NOMO-1 treated with dmso at 0.1 percent for 144 hours (cell line): ENCODE measurements around the gene FKBP9.
"Not testable (repeated sequence)": the region's sequence is repeated elsewhere in the genome, so short reads cannot be mapped to it uniquely, and the experiment has no call there.

Experiments used
- DNase-seq: peaks from one replicate; lab custom pipeline; 2025; ENCODE audit not compliant: unreplicated experiment; lab: John Stamatoyannopoulos, UW

The FKBP9 gene

DNA sequence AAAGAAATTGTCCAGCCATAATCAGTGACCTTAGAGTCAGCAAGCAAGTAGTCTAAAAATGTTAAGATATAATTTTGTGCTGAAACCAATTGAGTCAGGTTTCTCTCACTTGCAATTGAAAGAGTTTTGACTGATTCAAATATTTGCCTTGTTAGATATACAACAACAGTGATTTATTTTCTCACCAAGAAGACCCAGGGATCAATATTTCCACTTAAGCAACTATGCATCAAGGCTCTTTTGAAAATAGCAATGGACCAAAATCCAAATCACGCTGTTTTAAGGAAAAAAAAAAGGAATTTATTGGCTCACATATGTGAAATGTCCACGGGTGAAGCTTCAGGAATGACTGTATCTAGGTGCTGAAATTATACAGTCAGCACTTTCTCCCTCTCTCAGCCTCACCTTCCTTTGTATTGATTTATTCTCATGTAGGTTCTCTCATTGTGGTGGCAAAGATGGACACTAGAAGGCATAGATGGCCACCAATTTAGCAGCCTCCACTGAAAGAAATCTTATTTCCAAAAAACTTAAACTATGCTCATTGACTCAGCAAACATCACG, 9.7 kb upstream of the FKBP9 start:
- no peak for DNase-seq

DNA sequence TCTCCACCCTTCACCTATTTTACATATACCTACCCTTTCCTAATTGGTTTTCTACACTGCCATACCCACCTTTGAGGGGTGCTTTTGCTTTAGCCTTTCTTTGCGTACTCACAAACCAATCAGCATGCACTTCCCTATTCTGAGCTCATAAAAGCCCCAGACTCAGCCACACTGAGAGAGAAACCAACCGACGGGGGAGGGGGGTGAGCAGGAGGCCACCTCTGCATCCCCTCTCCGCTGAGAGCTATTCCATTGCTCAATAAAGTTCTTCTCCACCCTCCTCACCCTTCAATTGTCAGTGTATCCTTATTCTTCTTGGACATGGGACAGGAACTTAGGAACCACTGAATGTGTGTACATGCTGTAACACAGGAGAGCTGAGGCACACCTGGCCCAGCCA, 9.0 kb upstream of the FKBP9 start:
- no peak for DNase-seq

DNA sequence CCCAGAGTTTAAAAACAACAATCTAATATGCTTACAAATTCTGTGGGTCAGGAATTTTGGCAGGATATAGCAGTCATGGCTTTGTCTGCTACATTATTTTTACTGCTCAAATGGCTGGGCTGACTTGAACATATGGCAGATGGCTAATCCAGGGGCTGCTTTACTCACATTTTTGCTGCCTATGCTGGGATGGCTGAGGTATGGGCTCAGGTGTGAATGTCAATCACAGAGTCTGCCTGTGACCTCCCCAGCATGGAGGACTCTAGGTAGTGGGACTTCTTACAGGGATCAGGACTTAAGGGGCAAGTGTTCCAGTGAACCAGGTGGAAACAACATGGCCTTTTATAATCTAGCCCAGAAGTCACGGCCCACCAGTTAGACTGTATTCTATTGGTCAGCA, 4.4 kb upstream of the FKBP9 start:
- DNase-seq = no peak

DNA sequence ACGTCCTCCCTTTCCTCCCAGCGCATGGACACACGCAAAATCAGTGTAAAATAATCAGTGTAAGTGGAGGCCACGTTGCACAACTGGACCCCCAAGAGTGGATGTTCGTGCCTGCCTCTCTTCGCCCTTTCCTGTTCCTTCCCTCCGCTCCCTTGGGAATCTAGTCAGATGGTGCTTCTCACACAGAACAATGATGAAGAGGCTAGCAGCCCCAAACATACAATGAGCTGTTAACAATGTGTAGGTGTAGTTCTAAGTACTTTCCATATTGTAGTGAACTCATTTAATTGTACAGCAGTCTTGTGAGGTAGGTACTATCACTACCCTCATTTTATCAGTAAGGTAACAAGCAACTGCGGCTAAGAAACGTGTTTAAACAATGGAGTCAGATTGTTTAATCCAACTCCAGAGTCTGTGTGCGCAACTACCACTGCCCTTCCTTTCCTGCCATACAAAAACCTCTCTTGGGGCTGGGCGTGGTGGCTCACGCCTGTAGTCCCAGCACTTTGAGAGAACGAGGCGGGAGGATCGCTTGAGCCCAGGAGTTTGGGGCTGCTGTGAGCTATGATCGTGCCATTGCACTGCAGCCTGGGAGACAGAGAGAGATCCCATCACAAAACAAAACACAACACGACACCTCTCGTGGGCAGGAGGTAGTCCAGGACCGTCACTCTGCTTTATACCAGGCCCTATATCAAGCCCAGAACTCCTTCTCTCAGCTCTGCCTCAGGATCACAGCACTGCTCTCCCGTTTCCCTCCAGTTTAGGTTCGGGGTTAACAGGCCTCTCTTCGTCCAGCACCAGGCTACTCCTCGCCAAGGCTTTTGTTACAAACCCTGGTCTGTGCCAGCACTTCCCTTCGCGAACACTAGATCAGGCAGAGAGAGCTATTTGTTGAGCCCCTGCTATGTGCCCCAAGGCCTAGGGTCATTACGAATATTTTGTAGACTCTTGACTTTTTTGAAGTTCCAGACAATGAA, 1.1 kb downstream of the FKBP9 start:
- no peak for DNase-seq

DNA sequence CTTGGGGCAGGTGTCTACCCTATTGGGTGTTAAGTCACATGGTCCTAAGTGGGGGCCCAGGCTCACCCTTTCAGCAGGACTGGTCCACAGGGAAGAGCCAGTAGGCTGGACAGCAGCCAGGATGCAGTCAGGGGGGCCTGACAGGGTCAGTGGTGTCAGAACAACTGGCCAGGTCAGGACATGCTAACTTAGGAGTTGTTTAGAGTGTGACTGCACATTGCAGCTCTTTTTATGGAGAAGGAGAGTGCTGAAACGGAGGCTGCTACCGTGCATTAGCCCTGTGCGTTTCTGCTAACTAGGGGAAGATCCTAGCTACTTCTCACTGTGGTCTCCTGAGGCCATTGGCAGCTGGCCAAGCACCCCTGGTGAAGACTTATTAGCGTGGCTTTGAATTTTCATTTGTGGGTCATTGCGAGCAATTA, 6.7 kb downstream of the FKBP9 start:
- not testable (repeated sequence) for DNase-seq

DNA sequence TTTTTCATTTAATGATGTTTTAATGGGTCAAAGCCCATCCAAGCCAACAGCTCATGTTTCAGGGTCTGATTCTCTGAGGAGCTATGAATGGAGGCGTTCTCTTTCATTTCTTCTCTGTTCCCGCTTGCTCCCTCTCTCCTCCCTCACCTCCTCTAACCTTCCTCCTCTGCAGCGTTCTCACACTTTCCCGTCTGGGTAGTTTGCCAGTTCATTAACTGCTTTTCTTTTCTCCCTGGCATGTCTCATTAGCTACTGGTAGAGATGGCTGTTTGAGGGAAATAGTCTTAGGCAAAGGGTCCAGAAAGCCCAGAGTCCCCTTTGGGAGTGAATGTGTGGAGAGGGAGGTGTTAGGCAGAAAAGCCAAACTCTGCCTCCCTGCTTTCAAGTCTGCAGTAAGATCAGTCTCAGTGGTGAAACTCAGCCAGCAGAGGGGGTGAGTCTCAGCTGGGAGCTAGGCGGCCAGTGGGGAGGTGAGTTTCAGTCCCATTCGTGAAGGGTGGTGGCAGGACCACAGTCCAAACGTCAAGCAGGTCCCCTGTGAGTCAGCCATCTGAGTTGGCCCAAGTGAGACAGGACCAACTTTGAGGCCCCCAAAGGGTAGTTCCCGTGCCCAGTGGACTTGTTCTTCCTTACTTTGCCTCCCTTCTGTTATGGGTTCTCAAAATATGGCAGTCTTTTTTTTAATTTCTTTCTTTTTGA, 7.4 kb downstream of the FKBP9 start:
- not testable (repeated sequence) for DNase-seq

DNA sequence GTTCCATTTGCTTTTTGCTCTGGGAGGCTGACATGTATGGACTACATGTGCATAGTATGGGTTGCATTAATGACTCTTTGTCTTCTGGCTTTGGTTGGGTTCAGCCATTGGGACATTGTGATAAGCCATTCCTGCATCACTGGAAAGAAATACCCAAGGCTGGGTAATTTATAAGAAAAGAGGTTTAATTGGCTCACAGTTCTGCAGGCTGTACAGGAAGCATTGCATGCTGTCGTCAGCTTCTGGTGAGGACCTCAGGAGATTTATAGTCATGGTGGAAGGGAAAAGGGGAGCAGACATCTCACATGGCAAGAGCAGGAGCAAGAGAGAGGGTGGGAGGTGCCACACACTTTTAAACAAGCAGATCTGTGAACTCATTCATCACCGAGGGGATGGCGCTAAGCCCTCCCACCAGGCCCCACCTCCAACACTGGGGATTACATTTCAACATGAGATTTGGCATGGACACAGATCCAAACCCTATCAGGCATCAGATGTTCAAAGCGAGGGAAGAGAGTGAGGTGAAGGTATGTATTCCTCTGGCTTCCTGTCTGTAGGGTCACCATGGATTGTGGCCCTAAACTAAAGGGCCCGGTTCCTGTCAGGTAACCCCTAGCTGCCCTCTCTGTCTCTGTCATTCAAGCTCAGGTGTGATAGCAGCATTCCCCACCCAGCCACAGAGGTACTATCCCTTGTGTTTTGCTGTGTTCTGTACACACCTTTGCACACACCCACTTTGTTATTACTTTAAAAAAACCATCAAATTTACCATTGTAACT, 9.4 kb downstream of the FKBP9 start:
- DNase-seq = not testable (repeated sequence)

DNA sequence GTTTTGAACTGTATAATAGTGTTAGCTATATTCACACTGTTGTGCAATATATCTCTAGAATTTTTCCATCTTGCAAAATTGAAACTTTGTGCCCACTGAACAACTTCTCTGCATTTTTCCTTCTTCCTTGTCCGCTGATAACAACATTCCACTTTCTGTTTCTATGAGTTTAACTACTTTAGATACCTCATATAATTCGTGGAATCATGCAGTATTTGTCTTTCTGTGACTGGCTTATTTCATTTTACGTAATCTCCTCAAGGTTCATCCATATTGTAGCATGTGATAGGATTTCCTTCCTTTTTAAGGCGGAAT, 10.0 kb downstream of the FKBP9 start:
- not testable (repeated sequence) for DNase-seq

DNA sequence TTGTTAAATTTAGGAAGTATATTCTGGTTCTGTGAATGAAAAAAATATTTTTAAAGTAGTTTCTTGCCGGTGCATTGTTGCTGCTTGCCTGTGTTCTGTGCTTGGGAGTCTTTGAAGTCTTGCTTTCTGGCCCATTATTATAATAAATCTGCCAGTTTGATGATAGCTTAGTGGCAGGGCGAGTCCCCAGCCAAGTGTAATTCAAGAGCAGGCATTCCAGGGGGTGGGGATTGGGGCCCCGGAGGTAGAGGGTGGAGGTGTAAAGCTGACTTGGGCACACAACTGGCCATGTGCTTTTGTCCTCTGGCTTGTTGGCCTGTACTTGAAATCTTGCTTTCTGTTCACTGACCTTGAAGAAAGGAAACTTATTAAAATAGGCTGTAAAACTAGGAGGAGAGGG, 14.7 kb downstream of the FKBP9 start:
- not testable (repeated sequence) for DNase-seq

DNA sequence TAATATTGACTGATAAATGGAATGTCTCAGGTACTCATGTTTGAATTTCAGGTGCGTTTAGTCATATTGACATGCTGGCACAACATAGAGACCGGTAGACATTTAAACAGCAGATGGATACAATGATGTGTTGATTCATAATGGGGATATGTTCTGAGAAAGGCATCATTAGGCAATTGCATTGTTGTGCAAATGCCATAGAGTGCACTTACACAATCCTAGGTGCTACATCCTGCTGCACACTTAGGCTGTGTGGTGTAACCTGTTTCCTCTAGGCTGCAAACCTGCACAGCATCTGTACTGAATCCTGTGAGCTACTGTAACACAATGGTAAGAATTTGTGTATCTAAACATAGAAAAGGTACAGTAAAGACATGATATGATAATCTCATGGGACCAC, 19.9 kb downstream of the FKBP9 start:
- not testable (repeated sequence) for DNase-seq

DNA sequence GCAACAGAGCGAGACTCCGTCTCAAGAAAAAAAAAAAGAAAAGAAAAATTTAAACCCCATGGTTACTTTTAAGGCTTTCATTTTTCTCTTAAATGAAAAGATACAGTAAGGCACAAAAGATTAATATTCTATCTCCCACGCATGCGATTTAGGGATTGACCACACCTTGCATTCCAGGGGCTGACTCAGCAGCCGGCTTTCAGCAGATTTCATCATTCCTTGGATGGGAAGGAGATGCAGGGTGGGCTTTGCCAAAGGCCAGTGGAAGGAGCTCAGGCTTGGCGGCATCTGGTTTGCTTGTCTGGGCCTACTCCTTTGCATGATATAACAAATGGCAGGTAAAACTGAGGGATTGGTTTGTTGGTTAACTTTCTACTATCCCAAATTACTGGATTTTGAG, 22.0 kb downstream of the FKBP9 start:
- DNase-seq = not testable (repeated sequence)

DNA sequence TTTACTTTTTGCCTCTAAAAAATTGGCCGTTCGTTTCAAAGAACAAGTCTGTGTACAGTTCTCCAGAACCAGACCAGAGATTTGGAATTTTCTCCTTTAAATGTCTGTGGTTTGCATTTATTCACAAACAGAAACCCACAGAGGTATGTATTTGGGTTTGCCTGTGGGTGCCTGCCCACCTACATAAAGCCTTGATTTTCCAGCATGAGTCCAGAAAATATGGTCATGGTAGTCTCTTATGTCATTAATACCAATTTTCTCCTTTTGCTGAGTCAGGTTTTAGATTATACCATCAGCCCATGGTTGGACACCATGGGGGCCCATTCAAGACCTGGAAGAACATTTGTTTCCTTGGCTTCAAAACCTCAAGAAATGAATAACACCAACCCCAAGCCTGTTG, 22.7 kb downstream of the FKBP9 start:
- not testable (repeated sequence) for DNase-seq

DNA sequence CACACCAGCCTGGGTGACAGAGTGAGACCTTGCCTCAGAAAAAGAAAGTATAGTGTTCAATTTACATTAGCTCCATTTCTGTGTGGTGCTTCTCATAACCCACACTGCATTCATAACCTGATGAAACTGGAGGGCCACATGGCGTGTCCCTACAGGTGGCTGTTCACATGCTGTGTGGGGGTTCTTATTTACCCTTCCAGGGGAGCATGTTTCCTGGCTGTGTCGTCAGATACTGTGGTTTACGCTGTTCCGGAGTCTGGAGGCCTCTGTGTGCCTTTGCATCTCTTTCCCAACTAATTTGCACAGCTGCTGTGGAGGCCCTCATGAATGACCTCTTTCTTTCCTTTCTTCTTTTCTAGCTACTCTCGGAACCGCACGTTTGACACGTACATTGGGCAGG, 30.9 kb downstream of the FKBP9 start:
- DNase-seq = not testable (repeated sequence)

DNA sequence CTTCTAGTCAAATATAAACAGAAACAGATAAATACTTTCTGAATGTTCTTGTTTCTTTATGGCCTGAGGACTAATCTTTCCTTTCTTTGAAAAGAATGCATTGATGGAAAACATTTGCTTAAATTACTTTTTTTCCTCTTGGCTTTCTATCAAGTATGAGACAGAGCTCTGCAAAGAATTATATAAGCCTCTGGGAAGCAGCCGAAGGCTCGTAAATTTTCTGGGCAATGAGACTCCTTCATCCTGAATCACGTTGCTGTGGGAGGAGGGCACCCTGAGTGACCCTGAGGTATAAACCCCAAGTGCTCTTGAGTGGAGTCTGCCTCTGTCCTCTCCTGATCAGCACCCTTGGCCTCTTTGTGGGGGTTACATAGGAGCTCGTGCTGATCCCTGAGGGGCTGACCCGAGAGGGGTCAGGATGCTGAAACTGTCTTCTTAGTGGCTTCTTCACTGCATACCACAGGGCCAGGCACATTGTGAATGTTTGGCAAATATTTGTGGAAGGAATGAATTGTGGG, 33.9 kb downstream of the FKBP9 start:
- DNase-seq = not testable (repeated sequence)

DNA sequence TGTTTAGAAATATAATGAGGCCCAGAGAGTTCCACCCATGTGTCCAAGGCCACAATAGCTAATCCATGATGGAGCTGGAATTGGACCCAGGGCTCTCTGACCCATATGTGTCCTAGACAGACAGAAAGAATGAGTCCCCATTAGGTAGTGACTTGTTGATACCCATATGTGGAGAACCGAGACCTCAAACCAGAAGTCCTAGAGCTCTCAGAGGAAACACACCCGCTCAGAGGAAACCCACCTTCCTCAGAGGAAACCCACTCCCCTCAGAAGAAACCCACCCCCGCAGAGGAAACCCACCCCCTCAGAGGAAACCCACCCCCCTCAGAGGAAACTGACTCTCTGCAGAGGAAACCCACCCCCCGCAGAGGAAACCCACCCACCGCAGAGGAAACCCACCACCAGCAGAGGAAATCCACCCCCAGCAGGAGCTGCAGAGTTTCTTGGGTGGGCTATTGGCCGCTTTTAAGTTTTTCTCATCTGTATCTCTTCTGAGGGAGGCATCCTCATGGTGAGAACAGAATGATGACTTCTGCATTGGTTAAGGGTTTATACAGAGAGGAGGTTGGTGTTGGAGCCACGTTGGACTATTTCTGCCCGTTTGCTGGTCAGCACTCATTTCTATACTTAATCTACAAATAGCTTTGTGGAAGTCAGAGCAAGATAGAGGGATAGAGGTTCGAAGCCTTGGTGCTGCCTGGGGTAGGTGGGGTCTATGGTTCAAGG, 34.9 kb downstream of the FKBP9 start:
- DNase-seq = not testable (repeated sequence)

DNA sequence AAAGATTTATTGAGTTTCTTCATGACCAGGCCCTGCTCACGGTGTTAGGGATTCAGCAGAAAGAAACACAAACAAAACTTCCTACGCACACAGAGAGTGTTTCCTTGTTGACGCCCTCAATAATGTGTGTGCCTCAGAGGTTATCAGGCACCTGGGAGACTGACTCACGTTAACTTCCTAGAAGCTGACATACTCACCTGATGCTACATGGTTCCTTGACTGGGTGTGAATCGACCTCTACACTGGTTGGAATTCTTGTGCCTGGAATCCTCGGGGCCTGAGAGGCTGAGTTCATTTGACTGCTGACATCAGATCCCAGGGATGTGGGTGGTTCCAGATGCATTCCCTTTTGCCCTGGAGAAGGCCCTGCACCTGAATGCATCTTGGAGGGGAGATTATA, 35.5 kb downstream of the FKBP9 start:
- DNase-seq = not testable (repeated sequence)

DNA sequence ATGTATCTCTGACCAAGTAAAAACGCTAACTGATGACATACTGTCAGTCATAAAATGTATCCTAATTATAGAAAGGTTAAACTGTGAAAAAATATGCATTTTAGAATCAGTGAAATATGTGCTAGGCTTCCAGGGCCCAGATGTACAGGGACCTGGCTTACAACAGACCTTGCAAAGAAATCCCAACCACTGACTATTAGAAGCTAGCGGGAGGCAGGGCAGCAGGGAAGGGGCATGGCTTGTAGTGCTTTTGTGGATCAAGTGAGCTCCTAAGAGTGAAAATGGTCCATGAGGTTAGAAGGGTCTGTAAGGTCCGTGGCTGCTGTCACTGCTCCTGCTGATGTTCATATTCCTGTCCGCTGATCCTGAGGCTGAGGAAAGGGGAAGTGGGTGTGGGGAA, 40.7 kb downstream of the FKBP9 start:
- DNase-seq = not testable (repeated sequence)

DNA sequence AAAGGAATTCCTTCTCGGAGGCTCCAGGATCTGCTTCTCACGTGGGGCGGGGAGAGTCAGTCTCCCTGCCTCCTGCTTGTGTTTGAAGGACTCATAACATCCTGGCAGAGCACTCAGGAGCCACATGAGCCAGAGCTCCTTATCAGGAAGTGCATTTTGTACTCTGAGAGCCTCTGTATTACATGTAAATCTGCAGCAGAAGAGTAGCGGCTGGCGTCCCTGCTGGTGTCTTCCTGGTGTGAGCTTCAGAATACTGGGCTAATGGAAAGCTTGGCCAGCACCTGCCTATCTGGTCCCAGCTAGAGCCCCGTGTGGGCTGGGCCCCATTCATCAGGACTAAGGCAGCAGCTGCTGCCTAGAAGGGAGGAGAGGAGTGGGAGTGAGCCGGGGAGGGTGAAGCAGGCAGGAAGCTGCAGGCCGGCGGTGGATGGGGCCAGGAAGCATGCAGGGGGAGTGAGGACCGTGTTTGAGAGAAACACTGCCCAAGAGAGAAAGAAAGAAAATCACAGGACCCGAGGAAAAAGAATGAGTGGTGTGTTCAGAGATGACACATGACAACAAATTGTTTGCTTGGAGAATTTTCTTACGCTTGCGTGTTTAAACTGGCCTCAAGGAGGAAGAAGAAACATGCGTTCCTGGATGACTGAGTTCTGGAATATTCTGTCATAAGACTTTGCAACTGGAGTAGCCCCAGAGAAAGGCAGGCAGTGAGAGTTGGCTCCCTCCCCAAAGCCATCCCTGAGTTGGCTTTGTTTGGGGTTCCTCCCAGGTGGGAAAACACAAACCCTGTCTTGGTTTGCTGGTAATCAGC, 41.3 kb downstream of the FKBP9 start:
- not testable (repeated sequence) for DNase-seq

DNA sequence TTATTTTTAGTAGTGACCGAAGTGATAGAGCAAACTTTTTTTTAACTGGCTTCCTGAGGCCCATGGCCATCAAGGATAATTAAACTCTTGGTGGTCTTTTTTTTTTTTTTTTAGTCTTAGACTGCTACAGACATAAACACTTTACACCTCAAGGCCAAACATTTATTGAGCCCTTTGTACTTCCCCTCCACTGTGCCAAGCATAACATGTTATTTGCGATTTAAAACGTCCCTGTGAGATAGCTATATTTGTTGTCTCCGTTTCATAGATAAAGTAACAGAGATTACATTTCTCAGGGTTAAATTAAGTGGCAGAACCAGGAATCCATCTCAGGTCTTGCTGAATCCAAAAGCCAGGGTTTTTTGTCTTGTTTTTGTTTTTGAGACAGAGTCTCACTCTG, 42.1 kb downstream of the FKBP9 start:
- DNase-seq = not testable (repeated sequence)
